Uterus (tissue), 2 donors: ENCODE results near the gene MTUS2.

Source experiments
- CTCF ChIP-seq, 4 experiments: fragments of 200-600 bp in 2 of 4; fragments of 450-650 bp in 2 of 4; sonication (generic) in 2 of 4; IDR thresholded peaks; one replicate each; pipeline ENCODE4 v1.5.1; 2016 to 2019; ENCODE audit warnings: antibody characterized with exemption in 4 of 4, mild to moderate bottlenecking in 2 of 4, moderate library complexity in 1 of 4
- POLR2A ChIP-seq, 2 donors: fragments of 450-650 bp; IDR thresholded peaks; one replicate each; pipeline ENCODE4 v1.6.1; 2016; ENCODE audit warnings: antibody characterized with exemption in 2 of 2, mild to moderate bottlenecking in 1 of 2, moderate library complexity in 1 of 2

GRCh38 chr13:29140277-29140676 is 320.1 kb downstream of the MTUS2 start:
- TF ChIP-seq POLR2A (IDR thresholded peaks at IDR 0.05): no peak
- no peak for TF ChIP-seq CTCF (IDR thresholded peaks at IDR 0.05)
